Glutamatergic neuron (in vitro differentiated cells): ENCODE measurements around the gene DMBX1. TPM values are rescaled to one million over a fixed set of nuclear protein-coding genes. Genes with fewer than 3 reads are reported as not detected.

Experiments used
- DNase-seq: peaks from one replicate; pipeline ENCODE4 v3.0.0; 2022
- H3K27ac Mint-ChIP-seq: one replicate; pipeline ENCODE4 v1.8.0; 2020; ENCODE audit warnings: mild to moderate bottlenecking, mixed read lengths, inconsistent platforms; ENCODE audit not compliant: unreplicated experiment
- H3K27me3 Mint-ChIP-seq: one replicate; pipeline ENCODE4 v1.8.0; 2020; ENCODE audit warnings: mild to moderate bottlenecking, moderate library complexity, mixed read lengths, inconsistent platforms; ENCODE audit not compliant: unreplicated experiment
- H3K36me3 Mint-ChIP-seq: one replicate; pipeline ENCODE4 v1.8.0; 2020; ENCODE audit warnings: mild to moderate bottlenecking, mixed read lengths, inconsistent platforms; ENCODE audit not compliant: unreplicated experiment
- H3K4me1 Mint-ChIP-seq: one replicate; pipeline ENCODE4 v1.8.0; 2020; ENCODE audit warnings: mild to moderate bottlenecking, low read depth, mixed read lengths, inconsistent platforms; ENCODE audit not compliant: unreplicated experiment
- H3K4me3 Mint-ChIP-seq: one replicate; pipeline ENCODE4 v1.8.0; 2020; ENCODE audit warnings: mild to moderate bottlenecking, mixed read lengths, inconsistent platforms; ENCODE audit not compliant: unreplicated experiment
- H3K9me3 Mint-ChIP-seq: one replicate; pipeline ENCODE4 v1.8.0; 2020; ENCODE audit warnings: mild to moderate bottlenecking, moderate library complexity, mixed read lengths, inconsistent platforms; ENCODE audit not compliant: unreplicated experiment
- CTCF ChIP-seq: fragments of 200-600 bp; sonication (generic); IDR thresholded peaks from one replicate; pipeline ENCODE4 v1.5.0; 2021; ENCODE audit not compliant: partially characterized antibody, unreplicated experiment
- long read RNA-seq: library from polyadenylated mRNA; unstranded; transcript quantifications from one replicate; pipeline ENCODE4 v2.0.0, GENCODE V29; 2020; ENCODE audit not compliant: unreplicated experiment
- total RNA-seq: library from RNA; stranded (reverse); fragmentation: NEBNext Ultra II Directional; extraction: Animal tissue kit (Norgen Biotek cat#: 25700); gene quantifications from one replicate; pipeline ENCODE4 v1.2.1, GENCODE V29; 2021; ENCODE audit not compliant: unreplicated experiment

The DMBX1 gene
- not detected for total RNA-seq
- long read RNA-seq: 0 reads

- TF ChIP-seq CTCF: no peak
- Mint-ChIP-seq H3K4me3 (peak within 1 kb of the TSS; percentile 82), H3K27ac (no peak within 1 kb of the TSS), H3K36me3 (peaks cover 4% of the 10 kb centered on the region), H3K4me1 (peaks cover 7% of the 10 kb centered on the region), H3K27me3 (peaks cover 48% of the 10 kb centered on the region), H3K9me3 (peaks cover 5% of the 10 kb centered on the region)
- peak; percentile 57 for DNase-seq
Observed at GRCh38 chr1:46489638-46490405, at the start of gene DMBX1. Gene DMBX1 (plus strand): TSS chr1:46489836. CDS start chr1:46507011, 17,175 bp downstream.

GRCh38 chr1:46440478-46440877 is 49.2 kb upstream of the DMBX1 start:
- no peak for DNase-seq
- Mint-ChIP-seq H3K36me3 (no peaks in the 10 kb centered on the region), H3K4me1 (no peaks in the 10 kb centered on the region), H3K27me3 (peaks cover 8% of the 10 kb centered on the region), H3K4me3 (no peak overlapping the region), H3K27ac (no peak overlapping the region), H3K9me3 (peaks cover 2% of the 10 kb centered on the region)
- no peak for TF ChIP-seq CTCF

- TF ChIP-seq CTCF: peak; percentile 98
- Mint-ChIP-seq H3K4me1 (no peaks in the 10 kb centered on the region), H3K27me3 (peaks cover 14% of the 10 kb centered on the region), H3K9me3 (peaks cover 2% of the 10 kb centered on the region), H3K36me3 (no peaks in the 10 kb centered on the region), H3K27ac (no peak overlapping the region), H3K4me3 (peak overlapping the region; percentile 73)
- DNase-seq: peak; percentile 85
Observed at GRCh38 chr1:46442317-46443161, 47.1 kb upstream of the DMBX1 start.

GRCh38 chr1:46444466-46444865 is 45.2 kb upstream of the DMBX1 start:
- H3K27ac Mint-ChIP-seq: no peak overlapping the region
- H3K9me3 Mint-ChIP-seq: peaks cover 6% of the 10 kb centered on the region
- TF ChIP-seq CTCF: no peak
- no peak overlapping the region for H3K4me3 Mint-ChIP-seq
- no peaks in the 10 kb centered on the region for H3K36me3 Mint-ChIP-seq
- no peak for DNase-seq
- peaks cover 3% of the 10 kb centered on the region for H3K4me1 Mint-ChIP-seq
- peaks cover 20% of the 10 kb centered on the region for H3K27me3 Mint-ChIP-seq
